ENCODE measurements around the gene ATP10A.
"Not testable (repeated sequence)": the region's sequence is repeated elsewhere in the genome, so short reads cannot be mapped to it uniquely, and the experiment has no call there.

Gene ATP10A

DNA sequence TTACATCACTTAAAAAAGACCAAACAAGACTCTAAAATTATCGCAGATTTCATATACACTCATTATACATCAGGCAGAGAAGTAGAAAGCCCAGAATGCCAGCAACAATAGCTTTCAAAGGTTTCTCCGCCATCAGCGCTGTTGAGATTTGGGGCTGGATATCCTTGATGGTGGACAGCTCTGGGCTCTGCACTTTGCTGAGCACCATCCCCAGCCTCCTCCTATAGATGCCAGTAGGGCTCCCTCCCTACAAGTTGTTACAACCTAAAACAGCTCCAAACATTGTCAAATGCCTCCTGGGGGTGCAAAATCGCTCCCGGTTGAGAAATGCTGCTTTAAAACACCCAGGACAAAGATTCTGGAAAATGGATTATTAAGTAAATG lies 73.5 kb downstream of the ATP10A start:
- DNase-seq: no peak

DNA sequence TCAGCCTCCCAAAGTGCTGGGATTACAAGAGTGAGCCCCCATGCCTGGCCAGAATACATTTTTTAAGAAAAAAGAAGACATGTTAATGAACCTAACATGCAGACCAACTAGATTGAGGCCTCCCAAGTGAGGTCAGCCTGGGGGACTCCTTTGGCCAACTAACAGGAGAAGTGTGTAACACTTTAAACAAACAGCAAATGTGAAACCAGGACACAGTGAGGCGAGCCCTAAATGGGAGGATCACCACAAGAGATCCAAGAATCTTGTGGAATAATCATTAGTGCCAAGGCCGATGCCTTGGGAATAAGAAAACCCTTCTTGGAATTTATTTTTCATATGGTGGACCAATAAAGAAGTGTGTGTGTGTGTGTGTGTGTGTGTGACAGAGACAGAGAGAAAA lies 73.9 kb downstream of the ATP10A start:
- no peak for DNase-seq

DNA sequence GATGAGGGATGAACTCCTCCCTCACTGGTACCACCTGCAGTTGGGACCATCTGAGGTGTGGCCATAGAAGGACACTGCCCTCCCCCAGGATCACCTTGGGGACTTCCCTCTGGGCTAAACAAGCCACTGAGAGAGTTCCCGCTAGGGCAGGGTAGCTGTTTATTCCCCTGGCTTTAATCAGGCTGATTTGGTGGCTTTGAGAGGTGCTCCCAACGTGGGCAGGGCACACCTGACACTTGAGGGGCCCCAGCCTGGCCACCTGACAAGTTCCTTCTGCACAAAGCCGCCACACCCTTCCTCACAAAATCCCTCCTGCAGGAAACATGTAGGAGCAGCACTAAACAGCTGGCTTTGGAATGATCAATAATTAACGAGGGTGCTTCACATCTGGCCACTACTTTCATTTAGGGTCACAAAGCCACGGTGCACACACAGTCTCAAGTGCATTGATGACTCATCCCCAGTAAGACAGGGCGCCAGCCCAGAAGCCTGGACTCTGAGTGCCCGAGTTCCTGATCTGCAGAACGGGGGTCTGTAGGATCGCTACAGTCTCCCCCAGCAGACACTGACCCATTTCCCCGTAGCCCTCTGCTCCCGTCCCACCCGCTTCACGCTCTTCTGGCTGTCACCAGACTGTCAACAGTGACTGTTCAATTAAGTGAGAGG lies 75.1 kb downstream of the ATP10A start:
- peak; percentile 43 for DNase-seq

DNA sequence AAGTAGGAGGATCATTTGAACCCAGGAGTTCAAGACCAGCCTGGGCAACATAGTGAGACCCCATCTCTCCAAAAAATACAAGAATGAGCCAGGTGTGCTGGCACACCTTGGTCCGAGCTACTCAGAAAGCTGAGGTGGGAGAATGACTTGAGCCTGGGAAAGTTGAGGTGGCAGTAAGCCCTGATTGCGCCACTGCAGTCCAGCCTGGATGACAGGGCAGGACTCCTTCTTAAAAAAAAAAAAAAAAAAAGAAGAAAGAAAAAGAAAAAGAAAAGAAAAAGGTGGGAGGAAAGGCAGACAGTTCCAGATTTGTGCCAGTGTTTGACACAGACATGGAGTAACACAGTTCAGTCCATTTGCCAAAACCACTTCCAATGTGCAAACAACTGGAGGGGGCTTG lies 75.7 kb downstream of the ATP10A start:
- DNase-seq: no peak

DNA sequence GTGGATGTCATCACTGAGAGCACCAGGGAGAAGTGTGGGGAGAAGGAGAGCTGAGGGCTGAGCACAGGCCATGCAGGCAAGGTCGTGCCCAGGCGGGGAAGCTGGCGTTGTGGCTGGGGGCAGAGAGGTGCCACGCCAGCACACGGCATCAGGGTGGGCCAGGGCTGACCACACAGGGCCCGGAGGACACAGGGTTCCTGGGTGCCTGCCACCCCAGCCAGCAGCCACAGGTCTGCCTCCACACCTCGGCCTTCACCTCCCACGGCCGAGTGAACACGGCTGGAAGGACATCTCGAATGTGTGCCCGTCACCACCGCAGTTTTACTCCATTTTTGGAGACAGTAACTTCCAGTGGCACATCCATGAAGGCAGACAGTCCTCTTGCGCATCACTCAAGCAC lies 77.1 kb downstream of the ATP10A start:
- no peak for DNase-seq

DNA sequence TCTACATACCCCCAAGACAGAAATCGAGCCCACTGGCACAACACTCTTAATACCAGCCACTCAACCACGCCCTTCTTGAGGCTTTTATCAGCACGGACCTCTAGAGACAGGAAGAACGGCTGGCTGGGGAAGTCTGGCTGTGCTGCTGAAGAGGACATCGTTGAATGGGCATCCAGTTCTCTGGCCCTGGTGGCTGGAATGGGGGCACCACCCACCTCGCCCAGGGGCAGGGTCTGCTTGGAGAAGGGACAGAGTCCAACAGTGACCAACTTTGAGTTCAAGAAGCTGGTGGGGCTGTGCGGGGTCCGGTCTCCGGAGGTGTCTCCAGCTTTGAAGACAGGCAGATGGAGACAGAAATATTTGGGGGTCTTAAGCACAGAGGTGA lies 77.5 kb downstream of the ATP10A start:
- DNase-seq: no peak

DNA sequence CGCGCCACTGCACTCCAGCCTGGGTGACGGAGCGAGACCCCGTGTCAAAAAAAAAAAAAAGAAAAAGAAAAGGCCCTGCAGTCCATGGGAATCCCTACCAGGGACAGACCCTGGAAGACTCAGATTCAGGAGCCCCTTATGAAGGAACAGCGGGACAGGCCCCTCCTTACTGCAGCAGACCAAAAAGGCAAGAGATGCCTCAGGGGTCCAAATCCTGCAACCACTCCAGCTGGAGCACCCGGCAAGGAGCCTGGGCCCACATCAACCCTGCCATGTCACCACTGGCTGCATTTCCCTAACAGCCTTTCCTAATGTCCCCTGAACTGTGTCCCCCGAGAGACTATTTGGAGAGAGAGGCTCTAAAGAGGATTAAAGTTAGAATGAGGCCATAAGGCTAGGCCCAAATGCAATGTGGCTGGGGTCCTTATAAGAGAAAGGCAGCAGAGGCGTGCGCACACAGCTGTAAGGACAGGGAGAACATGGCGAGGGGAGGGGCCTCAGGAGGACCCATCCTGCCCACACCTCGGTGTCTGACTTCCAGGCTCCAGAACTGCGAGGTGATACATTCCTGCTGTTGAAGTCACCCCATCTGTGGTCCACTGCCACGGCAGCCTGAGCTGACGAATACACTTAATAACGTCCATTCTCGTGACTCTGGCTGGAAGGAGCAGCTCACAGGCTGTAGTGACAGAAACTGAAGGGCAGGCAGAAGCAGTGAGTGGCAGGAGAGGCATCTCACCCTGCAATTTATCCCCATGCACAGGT lies 78.1 kb downstream of the ATP10A start:
- no peak for DNase-seq

DNA sequence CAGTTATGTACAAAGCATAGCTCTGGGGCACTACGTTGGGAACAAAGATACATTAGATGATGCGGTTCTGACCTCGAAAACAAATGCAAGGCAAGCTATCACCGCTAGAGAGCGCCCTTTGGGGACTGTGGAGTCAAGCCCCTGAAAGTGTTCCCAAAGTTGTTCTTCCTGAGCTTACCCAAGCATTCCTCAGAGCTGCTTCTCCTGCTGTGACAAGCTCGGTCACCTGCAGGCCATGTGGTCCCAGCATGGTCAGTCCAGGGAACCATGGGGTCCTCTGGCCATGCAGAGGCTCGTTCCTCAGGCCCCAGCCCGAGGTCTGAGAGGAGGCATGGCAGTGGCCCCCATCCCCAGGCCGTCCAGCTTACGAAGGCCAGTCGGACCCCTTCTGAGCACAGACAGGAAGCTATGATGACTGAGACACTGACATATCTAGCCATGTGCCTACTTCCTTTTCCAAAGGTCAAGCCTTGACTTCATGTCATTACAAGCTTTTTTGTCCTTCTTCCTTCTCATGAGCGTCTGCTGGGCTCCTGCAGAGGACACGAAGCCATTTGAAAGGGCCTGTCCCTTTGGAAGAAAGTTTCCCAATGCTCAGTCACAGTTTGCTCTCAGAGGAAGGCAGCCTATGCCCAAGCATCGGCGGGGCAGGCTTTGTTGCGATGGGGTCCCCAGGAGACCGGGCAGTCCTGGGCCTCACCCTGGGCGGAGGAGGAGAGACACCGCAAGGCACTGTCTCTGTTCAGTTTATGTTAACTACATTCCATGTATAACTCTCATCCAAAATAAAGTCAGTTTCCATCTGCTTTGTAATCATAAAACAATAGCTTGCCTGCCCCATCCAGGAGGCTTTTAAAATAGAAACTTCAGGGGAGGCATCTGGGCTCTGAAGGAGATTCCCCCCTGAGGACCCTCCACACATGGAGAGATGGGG lies 79.3 kb downstream of the ATP10A start:
- peak; percentile 86 for DNase-seq

DNA sequence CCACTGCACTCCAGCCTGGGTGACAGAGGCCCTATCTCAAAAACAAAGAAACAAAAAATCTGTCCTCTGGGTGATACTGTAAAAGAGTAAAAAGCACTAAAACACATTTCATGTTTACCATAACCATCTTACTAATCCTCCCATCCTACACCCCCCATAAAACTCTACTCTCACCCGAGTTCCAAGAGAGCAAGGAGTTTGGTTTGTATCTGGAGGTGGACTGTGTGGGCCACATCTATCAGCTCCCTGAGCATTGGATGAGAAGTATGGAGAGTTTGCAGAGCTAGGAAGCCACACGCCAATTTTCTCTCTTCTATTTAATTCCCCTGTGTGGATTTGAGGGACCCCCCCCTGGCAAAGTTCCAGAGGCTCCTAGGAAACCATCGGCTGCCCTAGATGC lies 80.0 kb downstream of the ATP10A start:
- DNase-seq: no peak

DNA sequence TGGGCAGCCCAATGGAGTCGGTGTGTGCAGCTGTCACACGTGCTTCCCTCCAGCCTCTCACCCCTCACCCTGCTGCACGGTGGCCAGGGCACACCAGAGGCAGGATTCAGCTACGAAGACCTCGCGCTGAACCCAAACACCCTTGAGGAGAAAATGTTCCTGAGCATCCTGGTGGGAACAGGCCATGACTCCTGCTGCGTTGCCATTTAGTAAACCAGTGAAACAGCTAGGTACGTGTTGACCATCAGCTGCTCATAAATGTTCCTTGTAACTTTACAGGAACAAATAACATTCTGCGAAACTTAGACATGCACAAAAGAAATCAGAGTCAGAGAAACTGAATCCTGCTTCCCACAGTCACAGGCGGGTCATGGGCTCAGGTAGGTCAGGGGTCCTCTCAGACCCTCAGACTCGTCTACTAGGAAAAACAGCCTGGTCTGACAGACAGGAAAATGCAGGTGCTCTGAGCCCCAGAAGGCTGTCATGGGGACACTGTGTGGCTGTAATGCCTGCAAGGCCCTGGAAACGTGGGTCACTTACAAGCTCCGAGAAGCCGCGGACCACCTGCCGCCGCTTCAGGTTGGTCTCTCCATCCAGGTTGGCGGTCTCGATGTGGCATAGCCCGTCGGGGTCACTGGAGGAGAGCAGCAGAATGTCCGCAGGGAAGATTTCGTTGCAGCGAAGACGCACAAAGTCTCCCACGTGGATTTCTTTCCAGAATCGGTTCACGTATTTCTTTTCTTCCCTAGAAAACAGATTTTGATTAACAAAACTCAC lies 82.5 kb downstream of the ATP10A start:
- no peak for DNase-seq

DNA sequence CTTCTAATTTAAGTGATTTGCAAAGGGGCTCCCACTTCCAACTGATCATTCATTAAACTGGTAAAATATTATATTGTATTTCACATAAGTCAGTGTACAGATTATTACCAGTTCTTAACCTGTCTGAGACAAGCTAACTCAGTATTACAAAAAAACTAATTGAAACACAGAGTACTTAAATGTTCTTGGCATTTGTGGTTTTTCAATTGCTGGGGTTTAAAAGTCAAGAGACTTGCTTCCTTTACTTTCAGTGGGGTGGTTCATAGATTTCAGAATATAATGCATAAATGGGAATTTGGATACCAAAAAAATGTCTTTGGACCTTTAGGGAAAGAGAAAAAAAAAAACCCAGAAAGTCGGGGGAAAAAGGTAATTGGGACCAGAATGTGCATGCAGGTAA lies 85.0 kb downstream of the ATP10A start:
- DNase-seq: no peak

DNA sequence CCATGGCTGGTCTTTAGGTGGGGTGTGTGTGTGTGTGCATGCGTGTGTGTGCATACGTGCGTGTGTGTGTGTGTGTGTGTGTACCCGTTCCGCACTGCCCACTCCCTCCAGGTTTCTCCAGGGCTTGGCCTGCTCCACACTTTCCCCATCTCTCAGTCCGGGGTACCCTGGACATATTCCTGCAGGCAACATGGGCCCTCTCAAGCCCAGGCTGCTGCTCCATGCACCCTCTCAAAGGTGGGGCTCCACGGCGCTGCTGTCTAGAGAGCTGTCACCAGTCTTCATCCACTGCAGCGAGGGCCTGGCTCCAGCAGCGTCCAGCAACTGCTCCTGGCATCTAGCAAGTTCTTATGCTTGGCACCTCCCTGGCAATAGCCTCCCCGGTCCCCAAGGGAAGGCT lies 86.1 kb downstream of the ATP10A start:
- no peak for DNase-seq

DNA sequence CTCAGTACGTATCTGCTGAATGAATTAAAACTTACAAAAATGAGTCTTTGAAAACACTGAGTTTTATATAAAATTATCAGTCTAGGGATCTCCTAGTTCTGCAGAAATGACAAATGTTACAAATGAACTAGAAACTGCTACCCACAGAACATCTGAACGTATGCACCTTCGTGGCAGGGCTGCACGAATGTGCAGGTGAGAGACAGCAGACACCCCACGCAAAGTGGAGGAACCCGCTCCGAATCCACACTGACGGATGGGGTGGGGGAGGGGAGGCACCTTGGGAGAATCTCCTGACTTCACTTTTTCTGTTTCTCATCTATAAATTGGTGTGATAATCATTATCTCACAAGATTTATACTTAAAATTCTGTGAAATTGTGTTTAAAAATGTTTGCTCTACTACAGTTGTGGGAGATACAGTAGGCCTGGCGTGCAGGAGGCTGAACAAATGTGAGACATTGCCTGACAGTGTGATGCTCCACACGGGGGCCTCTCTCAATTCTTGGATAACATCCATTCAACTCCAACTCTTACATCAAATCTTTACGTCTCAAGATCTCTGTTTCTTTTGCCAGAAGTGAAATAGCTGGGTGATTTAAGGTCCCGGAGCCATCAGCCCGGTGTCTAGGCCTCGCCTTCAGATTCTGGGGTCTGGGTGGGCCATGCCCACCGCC lies 86.9 kb downstream of the ATP10A start:
- no peak for DNase-seq

DNA sequence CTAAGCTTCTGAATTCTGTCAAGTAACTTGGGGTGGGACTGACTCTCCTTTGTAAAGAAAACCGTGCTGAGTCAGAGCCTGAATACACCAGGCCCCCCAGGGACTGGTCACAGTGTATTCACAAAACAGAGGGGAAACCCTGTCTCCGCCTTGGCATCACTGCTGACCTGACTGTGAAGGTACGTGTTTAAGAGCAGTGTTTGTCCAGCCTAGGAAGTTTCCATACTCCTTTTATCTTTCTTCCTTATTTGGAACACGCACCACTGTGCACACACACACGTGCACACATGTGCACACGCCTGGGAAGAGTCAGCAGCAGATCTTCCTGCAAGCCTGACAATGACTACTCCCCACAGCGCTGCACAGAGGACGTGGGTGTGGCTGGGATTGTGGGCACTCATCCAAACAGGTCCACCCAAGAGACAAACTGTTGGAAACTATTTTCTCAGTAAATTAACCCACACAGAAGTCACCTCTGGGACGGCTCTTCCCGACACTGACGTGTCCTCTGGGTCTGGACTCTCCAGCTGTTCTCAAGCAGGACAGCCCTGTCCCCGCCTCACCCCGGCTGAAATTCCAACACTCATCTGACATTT lies 87.7 kb downstream of the ATP10A start:
- DNase-seq: no peak

DNA sequence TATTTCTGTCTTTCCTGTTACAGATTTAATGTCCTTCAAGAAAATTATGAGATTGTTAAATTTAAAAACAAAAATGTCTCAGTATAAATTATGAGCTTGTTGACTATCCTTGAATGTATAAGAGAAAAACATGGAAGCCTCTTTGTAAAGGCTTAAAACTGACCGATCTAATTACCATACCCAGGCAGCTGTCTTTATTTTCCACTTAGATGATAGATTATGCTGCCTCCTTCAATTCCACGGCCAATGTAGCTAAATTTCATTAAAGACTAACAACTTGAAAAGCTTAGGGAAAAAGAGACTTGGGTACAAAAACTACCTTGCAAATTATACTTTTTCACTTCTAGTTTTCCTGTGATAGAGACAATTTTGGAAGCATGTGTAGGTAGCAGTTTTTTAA lies 88.3 kb downstream of the ATP10A start:
- DNase-seq: no peak

DNA sequence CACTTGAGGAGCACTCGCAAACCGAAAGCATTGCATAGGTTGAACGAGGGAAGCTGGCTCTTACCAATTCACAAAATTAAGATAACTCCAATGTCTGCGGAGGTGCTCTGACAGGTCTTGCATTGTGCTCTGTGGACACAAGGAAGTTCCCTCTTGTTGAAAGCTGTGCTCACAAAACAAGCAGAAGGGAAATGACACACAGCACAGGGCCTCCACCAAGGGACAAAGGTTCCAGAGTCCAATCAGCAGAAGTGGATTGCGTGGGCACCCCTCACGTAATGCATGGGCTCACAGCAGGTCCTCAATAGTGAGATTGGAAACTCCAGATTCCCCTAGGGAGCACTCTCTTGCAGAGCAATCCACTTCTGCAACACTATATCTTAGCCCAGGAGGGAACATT lies 89.9 kb downstream of the ATP10A start:
- DNase-seq: peak; percentile 63

DNA sequence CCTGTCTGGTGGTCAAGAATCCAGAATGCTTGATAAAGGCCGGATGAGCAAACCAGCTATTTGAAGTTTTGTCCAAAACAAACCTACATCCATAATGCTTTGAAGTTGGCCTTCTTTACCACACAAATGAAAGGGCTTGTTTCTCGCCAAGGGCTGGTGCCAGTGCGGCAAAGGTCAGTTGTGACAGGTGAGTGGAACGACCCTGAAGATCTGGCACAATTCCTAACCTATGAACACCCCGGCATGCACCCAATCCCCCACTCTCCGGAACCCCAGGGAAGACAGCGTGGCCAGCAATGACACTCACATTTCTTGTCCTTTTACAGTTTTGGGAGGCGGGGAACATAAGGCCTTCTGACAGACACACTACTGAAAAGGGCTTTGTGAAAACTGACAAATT lies 90.6 kb downstream of the ATP10A start:
- DNase-seq: no peak

DNA sequence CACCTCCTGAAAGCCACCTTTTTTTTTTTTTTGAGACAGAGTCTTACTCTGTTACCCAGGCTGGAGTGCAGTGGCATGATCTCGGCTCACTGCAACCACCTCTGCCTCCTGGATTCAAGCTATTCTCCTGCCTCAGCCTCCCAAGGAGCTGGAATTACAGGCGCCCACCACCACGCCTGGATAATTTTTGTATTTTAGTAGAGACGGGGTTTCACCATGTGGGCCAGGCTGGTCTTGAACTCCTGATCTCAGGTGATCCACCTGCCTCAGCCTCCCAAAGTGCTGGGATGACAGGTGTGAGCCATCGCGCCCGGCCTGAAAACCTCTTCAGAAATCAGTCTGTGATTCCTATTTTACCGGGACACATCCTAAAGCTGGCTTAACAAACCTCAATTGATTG lies 91.4 kb downstream of the ATP10A start:
- not testable (repeated sequence) for DNase-seq

DNA sequence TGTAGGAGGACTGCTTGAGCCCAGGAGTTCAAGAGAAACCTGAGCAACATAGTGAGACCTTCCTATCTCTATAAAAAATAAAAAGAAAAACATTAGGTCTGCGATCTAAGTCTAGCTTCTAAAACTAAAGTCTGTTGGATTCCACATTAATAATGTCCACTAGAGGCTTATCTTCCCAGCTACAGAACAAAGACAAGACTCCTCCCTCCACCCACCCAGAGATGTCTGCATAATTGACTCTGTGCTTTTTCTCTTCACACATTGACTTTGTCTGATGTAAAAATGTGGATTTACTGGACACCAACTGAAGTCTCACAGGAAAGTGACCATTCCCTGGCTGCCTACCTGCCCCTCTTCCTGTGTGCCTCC lies 91.8 kb downstream of the ATP10A start:
- DNase-seq: no peak

DNA sequence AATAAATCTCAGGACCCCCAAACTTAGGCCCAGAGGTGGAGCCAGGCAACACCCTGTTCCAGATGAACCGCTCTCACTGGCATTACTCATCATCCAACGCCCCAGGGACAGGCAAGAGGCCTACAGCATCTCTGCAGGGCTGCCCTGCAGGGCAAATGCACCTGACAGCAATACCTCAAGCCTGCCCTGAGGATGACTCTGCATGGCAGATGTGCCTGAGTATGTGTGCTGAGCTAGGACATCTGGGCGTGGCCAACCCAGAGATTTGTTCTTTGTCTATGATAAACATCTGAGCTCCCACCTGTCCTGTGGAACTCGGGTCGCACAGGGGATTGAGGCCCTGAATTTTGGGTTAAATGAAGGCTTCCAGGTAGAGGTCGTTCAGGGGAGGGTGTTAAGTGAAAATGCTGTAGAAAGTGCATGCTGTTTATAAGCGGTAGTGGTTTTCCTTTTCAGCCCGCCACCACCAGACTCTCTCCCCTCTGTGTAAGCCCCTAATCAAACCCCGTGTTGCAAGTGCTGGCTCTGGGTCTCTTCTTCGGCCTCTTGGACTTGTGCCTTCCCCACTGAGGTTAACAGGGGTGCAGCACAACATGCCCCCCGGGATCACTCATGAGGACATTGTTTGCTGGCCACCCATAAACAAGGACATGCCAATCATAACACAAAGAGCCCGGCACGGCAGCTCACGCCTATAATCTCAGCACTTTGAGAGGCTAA lies 92.3 kb downstream of the ATP10A start:
- no peak for DNase-seq

DNA sequence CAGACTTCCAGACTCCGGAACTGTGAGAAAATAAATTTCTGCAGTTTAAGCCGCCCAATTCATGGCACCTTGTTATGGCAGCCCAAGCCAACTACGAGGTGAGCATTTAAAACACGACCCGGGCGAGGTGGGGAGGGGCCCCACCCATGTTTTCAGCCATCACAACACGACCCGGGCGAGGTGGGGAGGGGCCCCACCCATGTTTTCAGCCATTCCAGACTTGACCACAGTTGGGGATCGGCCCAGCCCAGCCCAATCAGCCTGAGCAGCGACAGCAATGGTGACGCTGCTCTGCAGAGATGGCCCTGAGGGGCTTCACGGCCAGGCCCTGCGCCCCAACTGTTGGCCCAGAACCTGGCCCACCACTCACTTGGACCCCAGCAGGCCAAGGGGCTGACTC lies 93.1 kb downstream of the ATP10A start:
- no peak for DNase-seq

Measured in inflammatory macrophage treated with lipopolysaccharide for 4 hours (primary cell).